HG03066 (cell line): ENCODE results near the gene CHAD.
"Not testable (repeated sequence)": the region's sequence is repeated elsewhere in the genome, so short reads cannot be mapped to it uniquely, and the experiment has no call there.

Source experiments
- ATAC-seq: cut with Tn5 transposase; IDR thresholded peaks from one replicate; pipeline ENCODE4 v1.9.1; 2021; ENCODE audit warnings: low read depth; ENCODE audit not compliant: unreplicated experiment

Gene CHAD

GRCh38 chr17:50432125-50432762, 36.4 kb downstream of the CHAD start:
- ATAC-seq, result no peak

- ATAC-seq, result no peak
Measured at GRCh38 chr17:50430821-50431618, 37.7 kb downstream of the CHAD start.

- no peak for ATAC-seq
Measured at GRCh38 chr17:50429793-50430192, 38.9 kb downstream of the CHAD start.

GRCh38 chr17:50428831-50429424, 39.8 kb downstream of the CHAD start:
- ATAC-seq, result no peak

GRCh38 chr17:50428126-50428525, 40.6 kb downstream of the CHAD start:
- ATAC-seq, result not testable (repeated sequence)

- no peak for ATAC-seq
Measured at GRCh38 chr17:50426814-50427787, 41.6 kb downstream of the CHAD start.

- ATAC-seq, result no peak
Measured at GRCh38 chr17:50426472-50426782, 42.3 kb downstream of the CHAD start.

GRCh38 chr17:50425682-50426471, 42.8 kb downstream of the CHAD start, which contains the start of gene ACSF2:
Gene ACSF2, plus strand, starts transcription at chr17:50426218. Its CDS starts 44 bp downstream, at chr17:50426262.
- no peak for ATAC-seq

- no peak for ATAC-seq
Measured at GRCh38 chr17:50424996-50425681, 43.5 kb downstream of the CHAD start.

GRCh38 chr17:50424246-50424995, 44.3 kb downstream of the CHAD start:
- ATAC-seq, result no peak

GRCh38 chr17:50423553-50424159, 45.0 kb downstream of the CHAD start:
- no peak for ATAC-seq

GRCh38 chr17:50422738-50423137, 45.9 kb downstream of the CHAD start:
- no peak for ATAC-seq

- no peak for ATAC-seq
Measured at GRCh38 chr17:50421308-50422051, 47.2 kb downstream of the CHAD start.

- no peak for ATAC-seq
Measured at GRCh38 chr17:50420419-50421112, 48.1 kb downstream of the CHAD start.

GRCh38 chr17:50419577-50419976, 49.1 kb downstream of the CHAD start:
- ATAC-seq, result not testable (repeated sequence)

- ATAC-seq, result no peak
Measured at GRCh38 chr17:50414808-50415207, 53.9 kb downstream of the CHAD start.
